Measurements from ENCODE around the gene SERINC5. TPM values are rescaled to one million over a fixed set of nuclear protein-coding genes. Genes with fewer than 3 reads are reported as not detected.

SERINC5 gene
- total and polyA plus RNA-seq, 12 donors = 14.4 to 258 (median 88.0) TPM

DNA sequence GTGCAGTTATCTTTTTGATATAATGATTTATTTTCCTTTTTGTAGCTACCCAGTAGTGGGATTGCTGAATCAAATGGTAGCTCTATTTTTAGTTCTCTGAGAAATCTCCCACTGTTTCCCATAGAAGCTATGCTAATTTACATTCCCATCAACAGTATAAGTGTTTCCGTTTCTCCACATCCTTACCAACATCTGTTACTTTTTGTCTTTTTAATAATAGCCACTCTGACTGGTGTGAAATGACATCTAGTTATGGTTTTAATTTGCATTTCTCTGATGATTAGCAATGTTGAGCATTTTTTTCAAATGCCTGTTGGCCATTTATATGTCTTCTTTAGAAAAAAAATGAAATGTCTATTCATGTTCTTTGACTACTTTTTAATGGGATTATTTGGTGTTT is 94.7 kb downstream of the SERINC5 start:
- no peak overlapping the region for H3K27ac ChIP-seq
- no peak overlapping the region for H3K4me3 ChIP-seq
- WGBS, 4 donors = 95 to 100% (median 100%) methylated on average over 1 of the region's 1 CpG
- peaks cover 24 to 28% of the 10 kb centered on the region in 2 donors for H3K4me1 ChIP-seq (replicated peaks in 1 of 2)
- intact Hi-C loops (cut with DNase I) = no loop called here
- peaks cover 0 to 24% of the 10 kb centered on the region in 2 donors for H3K36me3 ChIP-seq (replicated peaks in 1 of 2)
- TF ChIP-seq CTCF (IDR thresholded peaks at IDR 0.05) (no peak), POLR2A (IDR thresholded peaks at IDR 0.05) (no peak)
- H3K27me3 ChIP-seq = no peaks in the 10 kb centered on the region
- DNase-seq = no peak
- H3K9me3 ChIP-seq (replicated peaks in 1 of 3) = no peaks in the 10 kb centered on the region

GRCh38 chr5:80160242-80160641 is 95.6 kb downstream of the SERINC5 start:
- H3K9me3 ChIP-seq (replicated peaks in 1 of 3) = no peaks in the 10 kb centered on the region
- H3K4me1 ChIP-seq (replicated peaks in 1 of 2) = peaks cover 16 to 18% of the 10 kb centered on the region in 2 donors
- no peak for DNase-seq
- TF ChIP-seq CTCF (IDR thresholded peaks at IDR 0.05) = no peak
- TF ChIP-seq POLR2A (IDR thresholded peaks at IDR 0.05) = no peak
- H3K27ac ChIP-seq = no peak overlapping the region
- no peak overlapping the region for H3K4me3 ChIP-seq
- H3K27me3 ChIP-seq = no peaks in the 10 kb centered on the region
- WGBS, 4 donors = 94 to 97% (median 95%) methylated on average over 3 of the region's 3 CpGs
- intact Hi-C loops (cut with DNase I) = no loop called here
- peaks cover 0 to 24% of the 10 kb centered on the region in 2 donors for H3K36me3 ChIP-seq (replicated peaks in 1 of 2)

- no peaks in the 10 kb centered on the region for H3K27me3 ChIP-seq
- no peaks in the 10 kb centered on the region for H3K9me3 ChIP-seq (replicated peaks in 1 of 3)
- DNase-seq = peak in 1 of 7 donors; percentile 5
- WGBS, 4 donors = 89 to 95% (median 91%) methylated on average over 3 of the region's 3 CpGs
- H3K36me3 ChIP-seq (replicated peaks in 1 of 2) = peaks cover 0 to 24% of the 10 kb centered on the region in 2 donors
- peaks cover 8 to 9% of the 10 kb centered on the region in 2 donors for H3K4me1 ChIP-seq (replicated peaks in 1 of 2)
- no peak for TF ChIP-seq CTCF (IDR thresholded peaks at IDR 0.05)
- no peak for TF ChIP-seq POLR2A (IDR thresholded peaks at IDR 0.05)
- H3K27ac ChIP-seq = no peak overlapping the region
- H3K4me3 ChIP-seq = no peak overlapping the region
- intact Hi-C loops (cut with DNase I) = no loop called here
Observed at GRCh38 chr5:80159133-80159815, 96.6 kb downstream of the SERINC5 start.

DNA sequence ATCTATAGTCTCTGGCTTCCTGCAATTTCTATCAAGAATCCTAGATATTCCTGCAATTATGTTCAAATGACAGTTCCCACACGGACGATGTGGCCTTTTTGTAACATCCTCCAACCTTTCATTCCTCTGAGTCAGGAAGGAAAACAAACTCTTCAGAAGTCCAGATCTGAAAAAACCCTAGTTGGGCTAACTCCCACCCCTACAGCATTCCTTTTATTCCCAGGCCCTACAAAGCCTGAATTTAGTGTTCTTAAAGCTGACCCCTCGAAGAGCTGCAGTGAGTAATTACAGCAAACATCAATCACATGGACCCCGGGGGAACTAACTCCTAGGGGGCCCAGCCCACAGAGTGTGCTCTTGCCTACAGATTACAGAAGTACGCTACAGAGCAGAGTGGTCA is 99.7 kb downstream of the SERINC5 start:
- Histone ChIP-seq H3K36me3 (replicated peaks in 1 of 2) (peaks cover 0 to 32% of the 10 kb centered on the region in 2 donors), H3K4me3 (no peak overlapping the region), H3K27me3 (no peaks in the 10 kb centered on the region), H3K27ac (peak overlapping the region in 1 of 5 donors; percentile 52), H3K9me3 (replicated peaks in 1 of 3) (no peaks in the 10 kb centered on the region), H3K4me1 (replicated peaks in 1 of 2) (no peaks in the 10 kb centered on the region)
- TF ChIP-seq POLR2A (IDR thresholded peaks at IDR 0.05) (no peak), CTCF (IDR thresholded peaks at IDR 0.05) (no peak)
- peak in 1 of 7 donors; percentile 12 for DNase-seq
- intact Hi-C loops (cut with DNase I) = no loop called here
- WGBS, 4 donors = 53 to 62% (median 56%) methylated on average over 5 of the region's 5 CpGs

Data from adrenal gland (tissue), 12 donors.